ENCODE data around the gene SSBP4.

DNA sequence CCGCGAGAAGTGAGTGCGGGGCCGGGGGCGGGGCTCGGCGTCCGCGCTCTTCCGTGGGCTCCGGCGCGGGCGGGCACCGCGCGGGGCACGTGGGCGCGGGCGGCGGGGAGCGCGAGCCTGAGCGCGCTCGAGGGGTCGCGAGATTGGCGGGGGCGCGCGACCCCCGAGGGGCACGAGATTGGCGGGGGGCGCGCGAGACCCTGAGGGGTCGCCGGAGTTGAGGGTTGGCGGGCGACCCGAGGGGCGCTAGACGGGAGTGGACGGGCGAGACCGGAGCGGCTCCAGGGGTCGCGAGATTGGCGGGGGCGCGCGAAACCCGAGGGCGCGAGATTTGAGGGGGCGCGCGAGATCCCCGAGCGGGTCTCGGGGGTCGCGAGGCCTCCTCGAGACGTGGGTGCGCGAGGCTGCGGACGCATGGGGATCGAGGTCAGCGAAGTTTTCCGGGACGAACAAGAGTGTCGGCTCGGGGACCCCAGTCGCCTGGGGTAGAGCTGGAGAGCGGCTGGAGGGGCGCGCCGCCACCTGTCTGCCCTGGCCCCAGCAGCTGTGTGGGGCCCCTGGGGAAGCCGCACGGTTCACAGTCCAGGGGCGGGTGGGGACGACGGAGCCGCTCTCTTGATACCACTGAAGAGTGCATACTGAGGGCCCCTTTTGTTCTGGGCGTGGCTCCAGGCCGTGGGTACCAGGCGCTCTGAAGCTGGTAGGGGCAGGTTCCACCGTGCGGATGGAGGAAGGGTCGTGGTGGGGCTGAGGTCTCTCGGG is 682 bp downstream of the SSBP4 start:
- TF ChIP-seq, protein P1, sequence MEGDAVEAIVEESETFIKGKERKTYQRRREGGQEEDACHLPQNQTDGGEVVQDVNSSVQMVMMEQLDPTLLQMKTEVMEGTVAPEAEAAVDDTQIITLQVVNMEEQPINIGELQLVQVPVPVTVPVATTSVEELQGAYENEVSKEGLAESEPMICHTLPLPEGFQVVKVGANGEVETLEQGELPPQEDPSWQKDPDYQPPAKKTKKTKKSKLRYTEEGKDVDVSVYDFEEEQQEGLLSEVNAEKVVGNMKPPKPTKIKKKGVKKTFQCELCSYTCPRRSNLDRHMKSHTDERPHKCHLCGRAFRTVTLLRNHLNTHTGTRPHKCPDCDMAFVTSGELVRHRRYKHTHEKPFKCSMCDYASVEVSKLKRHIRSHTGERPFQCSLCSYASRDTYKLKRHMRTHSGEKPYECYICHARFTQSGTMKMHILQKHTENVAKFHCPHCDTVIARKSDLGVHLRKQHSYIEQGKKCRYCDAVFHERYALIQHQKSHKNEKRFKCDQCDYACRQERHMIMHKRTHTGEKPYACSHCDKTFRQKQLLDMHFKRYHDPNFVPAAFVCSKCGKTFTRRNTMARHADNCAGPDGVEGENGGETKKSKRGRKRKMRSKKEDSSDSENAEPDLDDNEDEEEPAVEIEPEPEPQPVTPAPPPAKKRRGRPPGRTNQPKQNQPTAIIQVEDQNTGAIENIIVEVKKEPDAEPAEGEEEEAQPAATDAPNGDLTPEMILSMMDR (IDR thresholded peaks at IDR 0.05) = no peak
- no peak for TF ChIP-seq EP300 (IDR thresholded peaks at IDR 0.05)
- TF ChIP-seq POLR2A (IDR thresholded peaks at IDR 0.05) = no peak

All from suprapubic skin (tissue), 3 donors.